ENCODE results near the gene CDHR2.

Gene CDHR2

DNA sequence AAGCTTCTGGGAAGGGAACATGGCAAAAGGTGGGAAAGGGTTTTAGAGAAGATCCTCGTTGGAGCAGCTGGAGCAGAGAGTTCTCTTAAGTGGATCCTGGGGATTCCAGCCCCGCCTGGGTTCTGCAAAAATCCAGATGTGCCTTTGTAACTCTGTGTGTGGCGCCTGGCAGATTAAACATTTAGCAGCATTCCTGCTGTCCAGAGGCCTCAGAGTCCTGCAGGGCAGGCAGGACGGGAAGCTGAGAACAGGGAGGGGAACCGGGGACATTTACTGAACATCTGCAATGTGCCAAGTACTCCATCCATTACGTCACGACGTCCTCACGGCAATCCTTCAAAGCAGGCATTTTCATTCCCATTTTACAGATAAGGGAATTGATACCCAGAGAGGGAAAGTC, 87.3 kb downstream of the CDHR2 start:
- DNase-seq (ENCODE audit: low spot score): no peak
- TF ChIP-seq, protein P1, sequence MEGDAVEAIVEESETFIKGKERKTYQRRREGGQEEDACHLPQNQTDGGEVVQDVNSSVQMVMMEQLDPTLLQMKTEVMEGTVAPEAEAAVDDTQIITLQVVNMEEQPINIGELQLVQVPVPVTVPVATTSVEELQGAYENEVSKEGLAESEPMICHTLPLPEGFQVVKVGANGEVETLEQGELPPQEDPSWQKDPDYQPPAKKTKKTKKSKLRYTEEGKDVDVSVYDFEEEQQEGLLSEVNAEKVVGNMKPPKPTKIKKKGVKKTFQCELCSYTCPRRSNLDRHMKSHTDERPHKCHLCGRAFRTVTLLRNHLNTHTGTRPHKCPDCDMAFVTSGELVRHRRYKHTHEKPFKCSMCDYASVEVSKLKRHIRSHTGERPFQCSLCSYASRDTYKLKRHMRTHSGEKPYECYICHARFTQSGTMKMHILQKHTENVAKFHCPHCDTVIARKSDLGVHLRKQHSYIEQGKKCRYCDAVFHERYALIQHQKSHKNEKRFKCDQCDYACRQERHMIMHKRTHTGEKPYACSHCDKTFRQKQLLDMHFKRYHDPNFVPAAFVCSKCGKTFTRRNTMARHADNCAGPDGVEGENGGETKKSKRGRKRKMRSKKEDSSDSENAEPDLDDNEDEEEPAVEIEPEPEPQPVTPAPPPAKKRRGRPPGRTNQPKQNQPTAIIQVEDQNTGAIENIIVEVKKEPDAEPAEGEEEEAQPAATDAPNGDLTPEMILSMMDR (IDR thresholded peaks at IDR 0.05; ENCODE audit: extremely low read depth, missing control alignments): no peak

GRCh38 chr5:176637556-176637955, 88.4 kb downstream of the CDHR2 start:
- TF ChIP-seq, protein P1 (IDR thresholded peaks at IDR 0.05; ENCODE audit: extremely low read depth, missing control alignments): no peak

DNA sequence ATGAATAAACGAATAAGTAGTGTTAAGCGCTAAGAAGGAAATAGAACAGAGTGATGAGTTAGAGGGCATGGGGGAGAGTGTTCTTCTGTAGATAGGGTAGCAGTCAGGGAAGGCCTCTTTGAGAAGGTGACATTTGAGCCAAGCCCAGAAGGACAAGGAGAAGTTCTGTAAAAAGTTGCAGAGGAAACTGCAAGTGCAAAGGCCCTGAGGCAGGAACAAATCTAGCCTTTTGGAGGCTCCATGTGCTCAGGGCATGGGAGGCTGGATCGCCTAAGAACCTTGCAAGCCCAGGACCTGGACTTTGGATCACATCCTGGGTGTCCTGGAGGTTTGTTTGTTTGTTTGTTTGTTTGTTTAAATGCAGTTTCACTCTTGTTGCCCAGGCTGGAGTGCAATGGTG, 89.3 kb downstream of the CDHR2 start:
- no peak for DNase-seq (ENCODE audit: low spot score)
- TF ChIP-seq, protein P1 (IDR thresholded peaks at IDR 0.05; ENCODE audit: extremely low read depth, missing control alignments): no peak

More at GRCh38 chr5:176637556-176637955, 88.4 kb downstream of the CDHR2 start:
- DNase-seq (ENCODE audit: low spot score): no peak

- TF ChIP-seq, protein P1 (IDR thresholded peaks at IDR 0.05; ENCODE audit: extremely low read depth, missing control alignments): no peak
- no peak for DNase-seq (ENCODE audit: low spot score)
These were observed 90.1 kb downstream of the CDHR2 start for GRCh38 chr5:176639208-176639607.

DNA sequence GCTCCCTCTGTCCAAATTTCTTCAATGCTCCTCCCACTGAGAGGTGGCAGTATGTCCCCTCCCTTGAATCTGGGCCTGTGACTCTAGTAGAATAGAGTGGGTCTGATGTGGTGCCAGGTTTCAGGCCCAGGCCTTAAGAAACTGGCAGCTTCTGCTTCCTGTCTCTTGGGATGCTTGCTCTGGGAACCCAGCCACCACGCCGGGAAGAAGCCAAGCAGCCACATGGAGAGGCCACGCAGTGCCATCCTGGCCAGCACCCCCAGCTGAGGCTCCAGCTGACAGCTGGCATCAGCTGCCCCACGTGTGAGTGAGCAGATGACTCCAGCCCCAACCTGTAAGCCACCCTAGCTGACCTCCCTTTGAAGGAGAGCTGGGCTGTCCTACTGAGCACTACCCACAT, 90.8 kb downstream of the CDHR2 start:
- no peak for DNase-seq (ENCODE audit: low spot score)
- TF ChIP-seq, protein P1 (IDR thresholded peaks at IDR 0.05; ENCODE audit: extremely low read depth, missing control alignments): no peak

GRCh38 chr5:176640616-176641015, 91.5 kb downstream of the CDHR2 start:
- DNase-seq (ENCODE audit: low spot score): no peak
- TF ChIP-seq, protein P1 (IDR thresholded peaks at IDR 0.05; ENCODE audit: extremely low read depth, missing control alignments): no peak

GRCh38 chr5:176642675-176643490, 93.7 kb downstream of the CDHR2 start:
- DNase-seq (ENCODE audit: low spot score): no peak
- TF ChIP-seq, protein P1 (IDR thresholded peaks at IDR 0.05; ENCODE audit: extremely low read depth, missing control alignments): no peak
